ENCODE data around the gene FAM53B. TPM values are rescaled to one million over a fixed set of nuclear protein-coding genes. Genes with fewer than 3 reads are reported as not detected.

The FAM53B gene
- total RNA-seq, 1 donor from 2014 or later, result 24.9 TPM

GRCh38 chr10:124696446-124697392, 47.5 kb downstream of the FAM53B start:
- ATAC-seq, result no peak

- no peak for ATAC-seq
Measured at GRCh38 chr10:124695259-124695658, 48.9 kb downstream of the FAM53B start.

- ATAC-seq, result no peak
Measured at GRCh38 chr10:124694481-124695220, 49.5 kb downstream of the FAM53B start.

- ATAC-seq, result no peak
Measured at GRCh38 chr10:124693801-124694416, 50.3 kb downstream of the FAM53B start.

GRCh38 chr10:124693396-124693795, 50.8 kb downstream of the FAM53B start:
- no peak for ATAC-seq

GRCh38 chr10:124692100-124692446, 52.1 kb downstream of the FAM53B start:
- ATAC-seq, result no peak

- ATAC-seq, result no peak
Measured at GRCh38 chr10:124691421-124692099, 52.6 kb downstream of the FAM53B start.

- no peak for ATAC-seq
Measured at GRCh38 chr10:124691002-124691401, 53.2 kb downstream of the FAM53B start.

- ATAC-seq, result no peak
Measured at GRCh38 chr10:124689911-124690498, 54.2 kb downstream of the FAM53B start.

- peak; percentile 62 for ATAC-seq
Measured at GRCh38 chr10:124688889-124689670, 55.1 kb downstream of the FAM53B start.

- ATAC-seq, result no peak
Measured at GRCh38 chr10:124688386-124688785, 55.8 kb downstream of the FAM53B start.

- no peak for ATAC-seq
Measured at GRCh38 chr10:124686707-124687376, 57.3 kb downstream of the FAM53B start.

GRCh38 chr10:124685261-124685660, 58.9 kb downstream of the FAM53B start:
- no peak for ATAC-seq

- ATAC-seq, result no peak
Measured at GRCh38 chr10:124683814-124684213, 60.4 kb downstream of the FAM53B start.

GRCh38 chr10:124681626-124682552, 62.3 kb downstream of the FAM53B start:
- no peak for ATAC-seq

GRCh38 chr10:124681091-124681490, 63.1 kb downstream of the FAM53B start:
- ATAC-seq, result no peak

- no peak for ATAC-seq
Measured at GRCh38 chr10:124680675-124681074, 63.5 kb downstream of the FAM53B start.

GRCh38 chr10:124679401-124679800, 64.8 kb downstream of the FAM53B start:
- ATAC-seq, result no peak

GRCh38 chr10:124678557-124679240, 65.5 kb downstream of the FAM53B start:
- no peak for ATAC-seq
